Gastrocnemius medialis (tissue), 4 donors: ENCODE results near the gene LITAF.

Source experiments
- CTCF ChIP-seq, 5 experiments: fragments of 450-650 bp in 3 of 5; fragments of 200-600 bp in 2 of 5; sonication (generic) in 2 of 5; IDR thresholded peaks in 4 of 5; conservative IDR thresholded peaks in 1 of 5; 1 replicate in 4 of 5; 2 replicates in 1 of 5; pipeline ENCODE4 v1.5.1; 2016 to 2019; ENCODE audit warnings: antibody characterized with exemption in 5 of 5, mild to moderate bottlenecking in 3 of 5, moderate library complexity in 3 of 5
- POLR2A ChIP-seq, 2 donors: fragments of 450-650 bp; IDR thresholded peaks; one replicate each; pipeline ENCODE4 v1.6.1; 2017; ENCODE audit warnings: antibody characterized with exemption in 2 of 2, mild to moderate bottlenecking in 2 of 2, moderate library complexity in 2 of 2

GRCh38 chr16:11632455-11632939 is 45.8 kb upstream of the LITAF start:
- TF ChIP-seq CTCF (IDR thresholded peaks at IDR 0.05 in 4 of 5, conservative IDR thresholded peaks at IDR 0.05 in 1 of 5) = no peak
- no peak for TF ChIP-seq POLR2A (IDR thresholded peaks at IDR 0.05)
